HEK293 (cell line): ENCODE results near the gene GET3.

Source experiments
- CTCF ChIA-PET: fragments of 350-600 bp; formaldehyde crosslinking; extraction: SDS; loops from one replicate; lab custom pipeline; 2021; ENCODE audit warnings: antibody characterized with exemption; lab: Yijun Ruan, JAX
- POLR2A ChIA-PET: fragments of 300-600 bp; formaldehyde crosslinking; extraction: SDS; loops from one replicate; lab custom pipeline; 2020; ENCODE audit warnings: antibody characterized with exemption, inconsistent platforms; lab: Yijun Ruan, JAX
- H3K27ac ChIP-seq: fragments of 200-500 bp; sonication (Bioruptor generic); 2 replicates; pipeline ENCODE4 v1.5.1; 2014; ENCODE audit warnings: low read depth, low read length, control low read depth, inconsistent platforms; ENCODE audit errors: extremely low read depth
- H3K36me3 ChIP-seq, 2 experiments: fragments of 200-500 bp in 1 of 2; sonication (Bioruptor generic) in 1 of 2; 1 replicate in 1 of 2; 2 replicates in 1 of 2; pipeline ENCODE4 v1.5.1; 2014 to 2017; ENCODE audit warnings: inconsistent platforms in 2 of 2, low read length in 2 of 2; ENCODE audit not compliant: control insufficient read depth in 2 of 2, insufficient read depth in 1 of 2
- H3K4me1 ChIP-seq: fragments of 200-500 bp; sonication (Bioruptor generic); 2 replicates; pipeline ENCODE4 v1.5.1; 2014; ENCODE audit warnings: mild to moderate bottlenecking, low read length, inconsistent platforms; ENCODE audit not compliant: control insufficient read depth, insufficient read depth
- H3K4me3 ChIP-seq: 2 replicates; pipeline ENCODE4 v1.5.1; 2011; ENCODE audit warnings: low read depth, mild to moderate bottlenecking, control low read depth, low read length, moderate library complexity
- H3K9me3 ChIP-seq: fragments of 200-500 bp; sonication (Bioruptor generic); 2 replicates; pipeline ENCODE4 v1.5.1; 2014; ENCODE audit warnings: low read depth, low read length, inconsistent platforms; ENCODE audit not compliant: control insufficient read depth, insufficient read depth
- BCL6B ChIP-seq: fragments of 450-650 bp; formaldehyde crosslinking; IDR thresholded peaks from 2 replicates; pipeline ENCODE4 v1.5.1; 2017; ENCODE audit warnings: missing biosample characterization, missing genetic modification characterization
- GLIS1 ChIP-seq: fragments of 450-650 bp; formaldehyde crosslinking; IDR thresholded peaks from 2 replicates; pipeline ENCODE4 v1.5.1; 2016; ENCODE audit warnings: missing biosample characterization, missing genetic modification characterization
- GLIS2 ChIP-seq: fragments of 450-650 bp; formaldehyde crosslinking; IDR thresholded peaks from 2 replicates; pipeline ENCODE4 v1.5.1; 2016; ENCODE audit warnings: missing biosample characterization, missing genetic modification characterization
- IKZF3 ChIP-seq: fragments of 450-650 bp; IDR thresholded peaks from 2 replicates; pipeline ENCODE4 v1.5.0; 2018; ENCODE audit warnings: missing biosample characterization, mild to moderate bottlenecking, missing genetic modification characterization, moderate library complexity
- REST ChIP-seq: fragments of 450-650 bp; formaldehyde crosslinking; IDR thresholded peaks from 2 replicates; pipeline ENCODE4 v1.5.1; 2016; ENCODE audit warnings: missing biosample characterization, missing genetic modification characterization
- SCRT2 ChIP-seq: fragments of 450-650 bp; formaldehyde crosslinking; IDR thresholded peaks from 2 replicates; pipeline ENCODE4 v1.5.1; 2016; ENCODE audit warnings: missing biosample characterization, missing genetic modification characterization
- SP3 ChIP-seq: fragments of 450-650 bp; formaldehyde crosslinking; IDR thresholded peaks from 2 replicates; pipeline ENCODE4 v1.5.1; 2016; ENCODE audit warnings: missing biosample characterization, missing genetic modification characterization
- SP7 ChIP-seq: fragments of 450-650 bp; formaldehyde crosslinking; IDR thresholded peaks from 2 replicates; pipeline ENCODE4 v1.5.1; 2016; ENCODE audit warnings: missing biosample characterization, missing genetic modification characterization
- ZBTB17 ChIP-seq: fragments of 450-650 bp; formaldehyde crosslinking; IDR thresholded peaks from 2 replicates; pipeline ENCODE4 v1.5.1; 2016; ENCODE audit warnings: missing biosample characterization, missing genetic modification characterization
- ZBTB48 ChIP-seq: fragments of 450-650 bp; formaldehyde crosslinking; IDR thresholded peaks from 2 replicates; pipeline ENCODE4 v1.5.1; 2016; ENCODE audit warnings: missing biosample characterization, missing genetic modification characterization
- ZNF121 ChIP-seq: fragments of 450-650 bp; formaldehyde crosslinking; IDR thresholded peaks from 2 replicates; pipeline ENCODE4 v1.5.1; 2016; ENCODE audit warnings: missing biosample characterization, missing genetic modification characterization
- ZNF138 ChIP-seq: fragments of 450-650 bp; formaldehyde crosslinking; IDR thresholded peaks from 2 replicates; pipeline ENCODE4 v1.5.1; 2016; ENCODE audit warnings: missing biosample characterization, missing genetic modification characterization, borderline replicate concordance
- ZNF155 ChIP-seq: fragments of 450-650 bp; formaldehyde crosslinking; IDR thresholded peaks from 2 replicates; pipeline ENCODE4 v1.5.1; 2016; ENCODE audit warnings: missing biosample characterization, missing genetic modification characterization
- ZNF280C ChIP-seq: fragments of 450-650 bp; formaldehyde crosslinking; IDR thresholded peaks from 2 replicates; pipeline ENCODE4 v1.5.1; 2016; ENCODE audit warnings: missing biosample characterization, missing genetic modification characterization
- ZNF391 ChIP-seq: fragments of 450-650 bp; formaldehyde crosslinking; IDR thresholded peaks from 2 replicates; pipeline ENCODE4 v1.5.1; 2016; ENCODE audit warnings: low read depth, missing biosample characterization, missing genetic modification characterization, borderline replicate concordance
- ZNF416 ChIP-seq: fragments of 450-650 bp; formaldehyde crosslinking; IDR thresholded peaks from 2 replicates; pipeline ENCODE4 v1.5.1; 2016; ENCODE audit warnings: missing biosample characterization, missing genetic modification characterization
- ZNF596 ChIP-seq: fragments of 450-650 bp; IDR thresholded peaks from 2 replicates; pipeline ENCODE4 v1.5.0; 2018; ENCODE audit warnings: missing biosample characterization, mild to moderate bottlenecking, missing genetic modification characterization, moderate library complexity
- TF ChIP-seq, protein P1 (sequence below): fragments of 450-650 bp; formaldehyde crosslinking; conservative IDR thresholded peaks from 2 replicates; pipeline ENCODE4 v1.5.1; 2016; ENCODE audit warnings: low read depth, missing biosample characterization, missing genetic modification characterization

The GET3 gene

DNA sequence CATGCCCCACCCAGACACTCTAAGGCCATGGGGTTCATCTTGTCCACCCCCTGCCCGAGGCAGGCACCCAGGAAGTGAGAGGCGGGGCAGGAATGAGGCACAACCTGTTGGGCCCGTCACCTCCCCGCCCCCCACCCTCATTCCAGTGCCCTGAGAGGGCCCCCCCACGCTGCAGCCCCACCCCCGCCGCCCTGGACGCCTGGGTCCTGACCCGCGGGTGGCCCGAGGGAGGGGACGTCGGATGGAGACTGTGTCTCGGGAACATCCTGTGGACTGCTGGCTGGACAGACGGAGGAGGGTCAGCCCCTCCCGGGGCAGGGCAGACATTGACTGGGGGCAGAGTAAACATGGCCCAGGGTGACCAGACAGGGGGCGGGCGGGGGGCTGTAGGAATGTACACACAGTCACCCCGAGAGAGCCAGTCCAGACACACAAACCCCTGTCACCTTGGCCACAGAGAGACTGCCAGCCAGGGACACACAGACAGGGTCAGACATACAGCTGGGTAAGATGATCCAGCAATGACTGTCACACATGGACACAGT, 46.6 kb downstream of the GET3 start:
- no peak overlapping the region for H3K27ac ChIP-seq
- H3K4me3 ChIP-seq = no peak overlapping the region

GRCh38 chr19:12784394-12784870, 47.1 kb downstream of the GET3 start:
- Histone ChIP-seq H3K4me3 (no peak overlapping the region), H3K27ac (no peak overlapping the region), H3K9me3 (no peaks in the 10 kb centered on the region), H3K36me3 (no peaks in the 10 kb centered on the region), H3K4me1 (peaks cover 11% of the 10 kb centered on the region)
- TF ChIP-seq ZNF121 (tag by site-specific recombination) = no peak
- no peak for TF ChIP-seq REST (tag by site-specific recombination)
- TF ChIP-seq ZBTB48 (tag by site-specific recombination) = peak; percentile 83; the same call in 1 of the 2 replicates
- ChIA-PET CTCF (no interaction called here), POLR2A (interaction anchor here (2.7 kb wide), 1 partner anchor 8 kb away, joined by 33 read pairs; the partner anchor contains the start of gene JUNB)

More for the DNA sequence above, 46.6 kb downstream of the GET3 start:
- H3K9me3 ChIP-seq = no peaks in the 10 kb centered on the region
- ChIA-PET CTCF (no interaction called here), POLR2A (interaction anchor here (2.7 kb wide), 1 partner anchor 8 kb away, joined by 33 read pairs; the partner anchor contains the start of gene JUNB)
- no peak for TF ChIP-seq ZNF391 (tag by site-specific recombination)
- no peak for TF ChIP-seq ZNF138 (tag by site-specific recombination)
- TF ChIP-seq ZBTB17 (tag by site-specific recombination) = no peak
- peak; percentile 47 for TF ChIP-seq GLIS2 (tag by site-specific recombination)
- peak; percentile 29 for TF ChIP-seq GLIS1 (tag by site-specific recombination)
- no peak for TF ChIP-seq ZNF416 (tag by site-specific recombination)
- TF ChIP-seq SCRT2 = peak; percentile 41; the same call in 1 of the 2 replicates
- H3K4me1 ChIP-seq = peaks cover 6% of the 10 kb centered on the region
- no peaks in the 10 kb centered on the region for H3K36me3 ChIP-seq

- Histone ChIP-seq H3K4me3 (no peak overlapping the region), H3K36me3 (no peaks in the 10 kb centered on the region), H3K9me3 (no peaks in the 10 kb centered on the region), H3K4me1 (peaks cover 12% of the 10 kb centered on the region), H3K27ac (no peak overlapping the region)
- ChIA-PET POLR2A (no interaction called here), CTCF (no interaction called here)
- TF ChIP-seq BCL6B (tag by site-specific recombination) (no peak; the same call in 1 of the 2 replicates), SP7 (0 out of 2 replicates have a peak, but pooled peaks have one; percentile 20), SCRT2 (peak; percentile 59), ZNF155 (tag by site-specific recombination) (peak; percentile 72; the same call in 1 of the 2 replicates), ZNF596 (tag by site-specific recombination) (no peak), SP3 (no peak), IKZF3 (no peak), ZNF280C (no peak)
- TF ChIP-seq, protein P1, sequence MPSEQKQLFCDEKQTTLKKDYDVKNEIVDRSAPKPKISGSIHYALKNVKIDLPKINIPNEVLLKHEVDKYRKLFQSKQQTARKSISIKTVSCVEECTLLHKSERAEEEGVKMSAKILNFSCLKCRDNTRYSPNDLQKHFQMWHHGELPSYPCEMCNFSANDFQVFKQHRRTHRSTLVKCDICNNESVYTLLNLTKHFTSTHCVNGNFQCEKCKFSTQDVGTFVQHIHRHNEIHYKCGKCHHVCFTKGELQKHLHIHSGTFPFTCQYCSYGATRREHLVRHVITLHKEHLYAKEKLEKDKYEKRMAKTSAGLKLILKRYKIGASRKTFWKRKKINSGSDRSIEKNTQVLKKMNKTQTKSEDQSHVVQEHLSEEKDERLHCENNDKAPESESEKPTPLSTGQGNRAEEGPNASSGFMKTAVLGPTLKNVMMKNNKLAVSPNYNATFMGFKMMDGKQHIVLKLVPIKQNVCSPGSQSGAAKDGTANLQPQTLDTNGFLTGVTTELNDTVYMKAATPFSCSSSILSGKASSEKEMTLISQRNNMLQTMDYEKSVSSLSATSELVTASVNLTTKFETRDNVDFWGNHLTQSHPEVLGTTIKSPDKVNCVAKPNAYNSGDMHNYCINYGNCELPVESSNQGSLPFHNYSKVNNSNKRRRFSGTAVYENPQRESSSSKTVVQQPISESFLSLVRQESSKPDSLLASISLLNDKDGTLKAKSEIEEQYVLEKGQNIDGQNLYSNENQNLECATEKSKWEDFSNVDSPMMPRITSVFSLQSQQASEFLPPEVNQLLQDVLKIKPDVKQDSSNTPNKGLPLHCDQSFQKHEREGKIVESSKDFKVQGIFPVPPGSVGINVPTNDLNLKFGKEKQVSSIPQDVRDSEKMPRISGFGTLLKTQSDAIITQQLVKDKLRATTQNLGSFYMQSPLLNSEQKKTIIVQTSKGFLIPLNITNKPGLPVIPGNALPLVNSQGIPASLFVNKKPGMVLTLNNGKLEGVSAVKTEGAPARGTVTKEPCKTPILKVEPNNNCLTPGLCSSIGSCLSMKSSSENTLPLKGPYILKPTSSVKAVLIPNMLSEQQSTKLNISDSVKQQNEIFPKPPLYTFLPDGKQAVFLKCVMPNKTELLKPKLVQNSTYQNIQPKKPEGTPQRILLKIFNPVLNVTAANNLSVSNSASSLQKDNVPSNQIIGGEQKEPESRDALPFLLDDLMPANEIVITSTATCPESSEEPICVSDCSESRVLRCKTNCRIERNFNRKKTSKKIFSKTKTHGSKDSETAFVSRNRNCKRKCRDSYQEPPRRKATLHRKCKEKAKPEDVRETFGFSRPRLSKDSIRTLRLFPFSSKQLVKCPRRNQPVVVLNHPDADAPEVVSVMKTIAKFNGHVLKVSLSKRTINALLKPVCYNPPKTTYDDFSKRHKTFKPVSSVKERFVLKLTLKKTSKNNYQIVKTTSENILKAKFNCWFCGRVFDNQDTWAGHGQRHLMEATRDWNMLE = no peak
Measured at GRCh38 chr19:12784871-12785430, 47.7 kb downstream of the GET3 start.
